HCT116 (cell line): ENCODE data around the gene POMGNT1. TPM values are rescaled to one million over a fixed set of nuclear protein-coding genes. Genes with fewer than 3 reads are reported as not detected.

Experiments used
- ATAC-seq: fragments of 200-7000 bp; cut with Tn5 transposase; 2 replicates; pipeline ENCODE4 v1.9.1; 2020; ENCODE audit warnings: mild to moderate bottlenecking, moderate library complexity
- BruUV-seq: library from RNA; stranded (reverse); fragments of 400-500 nt; replicated peaks from 2 replicates; lab custom pipeline; 2021; lab: Mats Ljungman, UMichigan
- CTCF ChIA-PET: fragments of 300-600 bp; sonication (Branson Sonifier 250); formaldehyde crosslinking; loops from one replicate; lab custom pipeline; 2021; ENCODE audit warnings: antibody characterized with exemption; lab: Charles Lee
- POLR2A ChIA-PET: fragments of 300-600, 350-600 bp; sonication (Branson Sonifier 250); formaldehyde crosslinking; loops from one replicate; lab custom pipeline; 2021; ENCODE audit warnings: antibody characterized with exemption; lab: Charles Lee
- RAD21 ChIA-PET, 2 experiments: fragments of 300-600 bp; sonication (Branson Sonifier 250); formaldehyde crosslinking; loops; one replicate each; lab custom pipeline; 2023; ENCODE audit warnings: low total read pairs in 2 of 2; ENCODE audit not compliant: uncharacterized antibody in 2 of 2, unreplicated experiment in 2 of 2, low non-redundant PET in 1 of 2; lab: Charles Lee
- DNase-seq: peaks from one replicate; pipeline ENCODE4 v3.0.0-alpha.2; 2010; ENCODE audit warnings: low read depth, low spot score
- H2AFZ ChIP-seq: fragments of 200-600 bp; shearing (Covaris generic), sonication (generic); 2 replicates; pipeline ENCODE4 v1.6.1; 2017; ENCODE audit warnings: low read depth, mixed run types, mixed read lengths, antibody characterized with exemption, low read length; ENCODE audit not compliant: poor library complexity, severe bottlenecking
- H3K27ac ChIP-seq: 2 replicates; pipeline ENCODE4 v1.5.1; 2012; ENCODE audit warnings: low read depth, low read length
- H3K27me3 ChIP-seq: fragments of 200-600 bp; sonication (generic); 2 replicates; pipeline ENCODE4 v1.6.1; 2016; ENCODE audit warnings: mixed run types, low read length, mixed read lengths; ENCODE audit not compliant: insufficient read depth
- H3K36me3 ChIP-seq, 2 experiments: fragments of 200-500 bp in 1 of 2; fragments of 200-600 bp in 1 of 2; sonication (Bioruptor generic) in 1 of 2; sonication (generic) in 1 of 2; 2 replicates each; pipeline versions ENCODE4 v1.5.1 to v1.6.1; 2014 to 2016; ENCODE audit warnings: low read length in 2 of 2, inconsistent platforms in 1 of 2, mixed read lengths in 1 of 2, mixed run types in 1 of 2; ENCODE audit not compliant: insufficient read depth in 2 of 2, control insufficient read depth in 1 of 2
- H3K4me1 ChIP-seq, 2 experiments: fragments of 200-600 bp in 1 of 2; sonication (generic) in 1 of 2; 2 replicates each; pipeline versions ENCODE4 v1.5.1 to v1.6.1; 2012 to 2017; ENCODE audit warnings: low read length in 2 of 2, inconsistent platforms in 1 of 2, mild to moderate bottlenecking in 1 of 2, mixed read lengths in 1 of 2, mixed run types in 1 of 2, moderate library complexity in 1 of 2; ENCODE audit not compliant: insufficient read depth in 2 of 2, control insufficient read depth in 1 of 2
- H3K4me2 ChIP-seq: fragments of 200-600 bp; sonication (generic); 2 replicates; pipeline ENCODE4 v1.6.1; 2017; ENCODE audit warnings: mixed run types, low read length, mixed read lengths
- H3K4me3 ChIP-seq, 2 experiments: fragments of 200-600 bp in 1 of 2; sonication (generic) in 1 of 2; replicated peaks in 1 of 2; 2 replicates each; pipeline ENCODE4 v1.5.1; 2011 to 2016; ENCODE audit warnings: low read length in 2 of 2, control low read depth in 1 of 2, low read depth in 1 of 2, mild to moderate bottlenecking in 1 of 2, mixed read lengths in 1 of 2, mixed run types in 1 of 2
- H3K79me2 ChIP-seq: fragments of 200-600 bp; sonication (generic); 2 replicates; pipeline ENCODE4 v1.6.1; 2017; ENCODE audit warnings: mild to moderate bottlenecking, mixed run types, low read length, moderate library complexity, mixed read lengths; ENCODE audit not compliant: insufficient read depth
- H3K9ac ChIP-seq: fragments of 200-600 bp; sonication (generic); 2 replicates; pipeline ENCODE4 v1.6.1; 2016; ENCODE audit warnings: low read length, mixed read lengths
- H3K9me2 ChIP-seq: fragments of 200-600 bp; sonication (generic), shearing (Covaris generic); 2 replicates; pipeline ENCODE4 v1.6.1; 2017; ENCODE audit warnings: mixed run types, mild to moderate bottlenecking, moderate library complexity; ENCODE audit not compliant: insufficient read depth
- H3K9me3 ChIP-seq, 2 experiments: fragments of 200-500 bp in 1 of 2; fragments of 200-600 bp in 1 of 2; sonication (Bioruptor generic) in 1 of 2; sonication (generic) in 1 of 2; 2 replicates each; pipeline ENCODE4 v1.6.1; 2014 to 2017; ENCODE audit warnings: low read length in 2 of 2, mixed read lengths in 2 of 2, inconsistent platforms in 1 of 2, low read depth in 1 of 2, mild to moderate bottlenecking in 1 of 2, mixed run types in 1 of 2, moderate library complexity in 1 of 2; ENCODE audit not compliant: control insufficient read depth in 1 of 2, insufficient read depth in 1 of 2
- H4K20me1 ChIP-seq: fragments of 200-600 bp; sonication (generic), shearing (Covaris generic); 2 replicates; pipeline ENCODE4 v1.6.1; 2017; ENCODE audit warnings: mixed run types, mild to moderate bottlenecking, moderate library complexity; ENCODE audit not compliant: insufficient read depth
- ATF3 ChIP-seq: IDR thresholded peaks from 2 replicates; pipeline ENCODE4 v1.6.1; 2012
- CBX3 ChIP-seq: IDR thresholded peaks from 2 replicates; pipeline ENCODE4 v1.6.1; 2012; ENCODE audit warnings: low read depth
- CEBPB ChIP-seq: IDR thresholded peaks from 2 replicates; pipeline ENCODE4 v1.6.1; 2012; ENCODE audit warnings: low read depth
- ELF1 ChIP-seq: IDR thresholded peaks from 2 replicates; pipeline ENCODE4 v1.6.1; 2012; ENCODE audit warnings: low read depth, borderline replicate concordance
- EZH2 ChIP-seq: fragments of 200-600 bp; sonication (generic); IDR thresholded peaks from 2 replicates; pipeline ENCODE4 v1.6.1; 2017; ENCODE audit warnings: antibody characterized with exemption, mixed run types
- EZH2phosphoT487 ChIP-seq: fragments of 200-600 bp; IDR thresholded peaks from 2 replicates; pipeline ENCODE4 v1.6.1; 2018; ENCODE audit warnings: antibody characterized with exemption, borderline replicate concordance
- FOSL1 ChIP-seq: IDR thresholded peaks from 2 replicates; pipeline ENCODE4 v1.6.1; 2012; ENCODE audit warnings: low read depth
- JUND ChIP-seq: IDR thresholded peaks from 2 replicates; pipeline ENCODE4 v1.6.1; 2012
- POLR2A ChIP-seq: IDR thresholded peaks from 2 replicates; pipeline ENCODE4 v1.7.0; 2011; ENCODE audit warnings: borderline replicate concordance; ENCODE audit not compliant: insufficient read depth, insufficient read length; ENCODE audit errors: extremely low read depth
- POLR2AphosphoS5 ChIP-seq: IDR thresholded peaks from 2 replicates; pipeline ENCODE4 v1.6.1; 2011; ENCODE audit warnings: mild to moderate bottlenecking, low read depth, low read length, moderate library complexity
- REST ChIP-seq: IDR thresholded peaks from 2 replicates; pipeline ENCODE4 v1.6.1; 2012; ENCODE audit warnings: low read depth
- SIN3A ChIP-seq: IDR thresholded peaks from 2 replicates; pipeline ENCODE4 v1.6.1; 2012; ENCODE audit warnings: low read depth
- SP1 ChIP-seq: IDR thresholded peaks from 2 replicates; pipeline ENCODE4 v1.6.1; 2012; ENCODE audit warnings: low read depth
- TCF7L2 ChIP-seq: IDR thresholded peaks from 2 replicates; pipeline ENCODE4 v1.7.0; 2011; ENCODE audit warnings: borderline replicate concordance, inconsistent platforms; ENCODE audit not compliant: insufficient read depth, insufficient read length; ENCODE audit errors: extremely low read depth
- YY1 ChIP-seq: IDR thresholded peaks from 2 replicates; pipeline ENCODE4 v1.6.1; 2011; ENCODE audit warnings: low read length, low read depth, moderate library complexity, mild to moderate bottlenecking; ENCODE audit not compliant: insufficient replicate concordance; ENCODE audit errors: extremely low read depth
- ZBTB33 ChIP-seq: IDR thresholded peaks from 2 replicates; pipeline ENCODE4 v1.6.1; 2011; ENCODE audit warnings: mild to moderate bottlenecking, low read length, moderate library complexity; ENCODE audit not compliant: insufficient replicate concordance; ENCODE audit errors: extremely low read depth
- ZNF274 ChIP-seq: fragments of 200-500 bp; sonication (Bioruptor generic); IDR thresholded peaks from 2 replicates; pipeline ENCODE4 v1.6.1; 2014; ENCODE audit warnings: mild to moderate bottlenecking, low read depth, low read length, inconsistent platforms
- intact Hi-C: fragments of 100-400 bp; cut with micrococcal nuclease; formaldehyde crosslinking; loops from 2 replicates; pipeline ENCODE4 v1.10.0; 2022
- total RNA-seq: library from RNA; stranded (reverse); gene quantifications from one replicate; pipeline ENCODE4 v1.2.1, GENCODE V29; 2021; ENCODE audit not compliant: unreplicated experiment
- TF ChIP-seq, protein P1 (sequence below): IDR thresholded peaks from 2 replicates; pipeline ENCODE4 v1.6.1; 2012

POMGNT1 gene
- total RNA-seq, 1 experiment from 2014 or later, result 97.7 TPM

DNA sequence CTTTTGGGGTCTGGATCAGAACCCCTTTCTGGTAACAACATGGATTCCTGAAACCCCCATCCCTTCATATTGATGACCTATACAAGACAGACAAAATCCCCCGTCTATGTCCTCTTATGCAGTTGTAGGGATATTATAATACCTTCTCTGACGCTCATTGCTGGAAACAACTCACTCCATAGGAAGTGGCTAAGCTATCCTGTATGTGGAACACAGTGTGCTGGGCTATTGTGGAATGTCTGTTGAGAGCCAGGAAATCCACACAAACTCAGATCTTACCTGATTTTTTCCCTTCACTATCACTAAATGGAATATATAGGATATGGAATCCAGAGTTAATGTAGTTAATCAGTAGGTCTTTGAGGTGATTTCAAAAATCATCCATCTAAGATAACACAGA lies 48.1 kb downstream of the POMGNT1 start:
- no TSS peak for BruUV-seq
- Histone ChIP-seq H3K9me2 (no peaks in the 10 kb centered on the region), H3K79me2 (no peaks in the 10 kb centered on the region), H3K36me3 (no peaks in the 10 kb centered on the region), H2AFZ (no peak overlapping the region), H4K20me1 (no peaks in the 10 kb centered on the region), H3K4me2 (no peak overlapping the region), H3K9me3 (no peaks in the 10 kb centered on the region), H3K4me1 (no peaks in the 10 kb centered on the region), H3K27ac (no peak overlapping the region), H3K27me3 (no peaks in the 10 kb centered on the region), H3K9ac (no peak overlapping the region), H3K4me3 (no peak overlapping the region)
- POLR2A ChIA-PET, result no interaction called here
- RAD21 ChIA-PET, result no interaction called here
- DNase-seq (no peak), ATAC-seq (no peak)
- intact Hi-C loops, result no loop called here
- CTCF ChIA-PET, result no interaction called here
- TF ChIP-seq POLR2A (no peak), SP1 (no peak), YY1 (no peak), ZBTB33 (no peak), REST (no peak), ATF3 (no peak), EZH2 (no peak), CEBPB (no peak), FOSL1 (no peak), ZNF274 (no peak), SIN3A (no peak), EZH2phosphoT487 (no peak), TCF7L2 (no peak), JUND (no peak), POLR2AphosphoS5 (no peak), ELF1 (no peak), CBX3 (no peak)
- TF ChIP-seq, protein P1, sequence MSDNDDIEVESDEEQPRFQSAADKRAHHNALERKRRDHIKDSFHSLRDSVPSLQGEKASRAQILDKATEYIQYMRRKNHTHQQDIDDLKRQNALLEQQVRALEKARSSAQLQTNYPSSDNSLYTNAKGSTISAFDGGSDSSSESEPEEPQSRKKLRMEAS, result no peak
